Non-pigmented ciliary epithelial cell (primary cell): ENCODE measurements around the gene SNUPN.
A peak's percentile ranks its signal among the peaks of the same experiment; 100 is the strongest.

Experiments
- DNase-seq: peaks from one replicate; pipeline ENCODE4 v3.0.0-alpha.2; 2010; ENCODE audit warnings: low read depth

SNUPN gene

DNA sequence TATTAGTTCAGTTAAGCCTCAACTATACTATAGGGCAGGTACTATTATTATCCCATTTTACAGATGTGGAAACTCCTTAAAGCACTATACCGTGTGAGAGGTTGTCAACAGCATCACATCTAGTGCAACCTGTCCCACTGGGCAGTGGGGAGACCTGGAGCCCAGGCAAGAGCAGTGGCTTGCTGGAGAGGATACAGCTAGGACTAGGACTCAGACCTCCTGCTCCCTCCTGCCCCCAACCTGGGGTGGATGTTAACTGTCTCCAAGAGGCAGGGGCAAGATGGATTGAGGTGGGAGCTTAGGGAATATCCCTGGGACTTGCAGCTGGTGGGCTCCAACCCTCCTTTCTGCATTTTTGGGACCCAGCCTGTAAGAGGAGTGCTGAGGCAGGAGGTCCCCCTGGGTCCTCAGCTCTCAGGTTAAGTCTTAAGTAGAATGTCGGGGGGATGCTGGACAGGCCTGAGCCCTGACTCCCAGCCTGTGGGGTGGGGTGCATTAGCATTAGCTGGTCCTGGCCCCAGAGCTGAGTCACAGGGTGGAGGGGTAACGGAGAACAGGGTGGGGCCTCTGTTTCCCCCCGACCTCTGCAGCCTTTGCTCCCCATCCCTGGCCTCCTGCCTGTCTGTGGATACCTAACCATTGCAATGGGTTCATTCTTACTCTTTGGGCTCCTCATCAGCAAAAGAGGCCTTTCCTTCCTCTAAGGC is 28.8 kb upstream of the SNUPN start:
- DNase-seq: no peak

GRCh38 chr15:75653347-75653913 is 27.9 kb upstream of the SNUPN start:
- no peak for DNase-seq

- DNase-seq: no peak
These were observed 26.5 kb upstream of the SNUPN start for GRCh38 chr15:75651810-75652543.

DNA sequence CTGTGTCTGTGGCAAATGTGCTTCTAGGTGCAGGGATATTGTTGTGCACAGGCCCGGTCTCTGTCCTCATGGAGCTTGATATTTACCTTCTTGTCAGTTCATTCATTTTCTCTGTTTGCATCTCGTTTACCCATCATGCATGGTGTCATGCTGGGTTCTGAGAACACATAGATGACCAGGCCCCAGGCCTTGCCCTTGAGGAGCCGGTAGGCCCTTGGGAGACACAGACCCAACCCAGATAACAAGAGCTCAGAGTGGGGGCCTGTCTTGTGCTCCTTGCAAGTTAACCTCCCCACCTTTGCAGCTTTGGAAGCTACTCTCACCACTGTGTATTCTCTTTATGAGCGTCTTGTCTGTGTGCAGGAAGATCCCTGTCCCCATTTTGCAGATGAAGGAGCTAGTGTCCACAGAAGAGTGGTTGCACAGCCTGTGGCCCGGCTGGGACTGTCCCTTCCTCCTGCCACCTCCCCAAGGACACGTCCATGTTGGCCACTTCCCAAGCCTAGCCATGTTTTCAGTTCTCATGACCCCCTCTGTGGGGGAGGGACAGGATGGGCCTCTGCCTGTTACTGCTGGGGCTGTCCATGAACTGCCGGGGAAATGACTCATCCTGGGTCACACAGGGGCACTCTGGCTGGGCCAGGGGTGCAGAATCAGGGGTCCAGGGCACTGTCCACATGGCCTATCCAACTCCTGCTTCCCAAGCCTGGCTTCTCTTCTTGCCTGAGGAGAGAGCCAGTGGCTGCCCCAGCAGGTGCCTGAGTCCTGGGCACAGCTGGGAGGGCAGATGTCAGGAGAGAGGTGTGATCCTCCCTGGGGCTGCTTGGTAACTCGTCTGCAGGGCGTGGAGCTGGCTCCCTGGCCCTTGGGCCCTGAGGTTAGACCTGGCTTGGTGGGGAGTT is 25.6 kb upstream of the SNUPN start:
- DNase-seq: no peak

DNA sequence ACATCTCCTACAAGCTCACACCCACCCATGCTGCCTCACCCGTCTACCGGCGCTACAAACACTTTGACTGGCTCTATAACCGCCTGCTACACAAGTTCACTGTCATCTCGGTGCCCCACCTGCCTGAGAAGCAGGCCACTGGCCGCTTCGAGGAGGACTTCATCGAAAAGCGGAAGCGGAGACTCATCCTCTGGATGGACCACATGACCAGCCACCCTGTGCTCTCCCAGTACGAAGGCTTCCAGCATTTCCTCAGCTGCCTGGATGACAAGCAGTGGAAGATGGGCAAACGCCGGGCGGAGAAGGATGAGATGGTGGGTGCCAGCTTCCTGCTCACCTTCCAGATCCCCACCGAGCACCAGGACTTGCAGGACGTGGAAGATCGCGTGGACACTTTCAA is 24.3 kb upstream of the SNUPN start:
- no peak for DNase-seq

DNA sequence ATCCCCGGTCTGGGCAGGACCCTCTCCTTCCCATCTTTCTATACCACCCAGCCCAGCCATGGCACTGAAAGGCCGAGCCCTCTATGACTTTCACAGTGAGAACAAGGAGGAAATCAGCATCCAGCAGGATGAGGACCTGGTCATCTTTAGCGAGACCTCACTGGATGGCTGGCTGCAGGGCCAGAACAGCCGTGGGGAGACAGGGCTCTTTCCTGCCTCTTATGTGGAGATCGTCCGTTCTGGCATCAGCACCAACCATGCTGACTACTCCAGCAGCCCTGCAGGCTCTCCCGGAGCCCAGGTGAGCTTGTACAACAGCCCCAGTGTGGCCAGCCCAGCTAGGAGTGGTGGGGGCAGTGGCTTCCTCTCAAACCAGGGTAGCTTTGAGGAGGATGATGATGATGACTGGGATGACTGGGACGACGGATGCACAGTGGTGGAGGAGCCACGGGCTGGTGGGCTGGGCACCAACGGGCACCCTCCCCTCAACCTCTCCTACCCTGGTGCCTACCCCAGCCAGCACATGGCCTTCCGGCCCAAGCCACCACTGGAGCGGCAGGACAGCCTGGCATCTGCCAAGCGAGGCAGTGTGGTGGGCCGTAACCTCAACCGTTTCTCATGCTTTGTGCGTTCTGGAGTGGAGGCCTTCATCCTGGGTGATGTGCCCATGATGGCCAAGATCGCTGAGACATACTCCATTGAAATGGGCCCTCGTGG is 23.7 kb upstream of the SNUPN start:
- DNase-seq: no peak

GRCh38 chr15:75648156-75649000 is 22.9 kb upstream of the SNUPN start:
- DNase-seq: no peak

DNA sequence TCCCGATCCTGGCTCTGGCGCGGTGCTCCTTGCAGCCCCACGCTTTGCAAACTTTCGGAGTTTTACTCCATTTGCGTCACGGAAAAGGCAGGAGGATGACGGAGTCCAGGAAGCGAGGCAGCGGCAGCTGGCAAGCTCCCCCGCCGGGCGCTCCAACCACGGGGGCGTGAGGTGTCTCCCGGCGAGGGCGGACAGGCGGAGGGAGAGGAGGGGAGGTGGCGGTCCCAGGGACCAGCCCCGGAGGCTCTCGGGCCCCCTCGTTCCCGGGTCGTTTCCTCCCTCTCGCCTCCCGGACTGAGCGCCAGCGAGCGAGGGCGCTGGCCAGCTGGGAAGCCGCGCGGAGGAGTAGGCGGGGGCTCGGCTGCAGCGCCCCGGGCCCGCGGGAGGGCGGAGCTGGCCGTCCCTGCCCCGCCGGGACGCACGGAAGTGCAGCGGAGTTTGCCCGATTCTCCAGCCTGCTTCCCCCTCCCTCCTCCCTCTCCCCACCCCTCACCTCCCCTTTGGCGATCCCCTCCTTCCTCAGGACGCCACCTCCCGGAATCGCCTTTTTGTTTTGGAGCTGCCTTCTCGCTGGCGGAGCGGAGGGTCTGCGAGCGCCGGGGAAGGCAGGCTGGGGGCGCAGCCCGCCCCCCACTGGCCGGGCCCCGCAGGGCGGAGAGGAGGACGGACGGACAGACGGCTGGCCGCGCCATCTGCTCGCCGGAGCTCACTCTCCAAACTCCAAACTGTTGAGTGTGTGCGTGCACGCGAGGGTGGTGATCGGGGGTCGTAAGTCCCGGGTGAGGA is 22.0 kb upstream of the SNUPN start, which contains the start of gene SNX33:
Gene SNX33, plus strand, starts transcription at position 543 of the 786 bp plus-strand sequence. CDS start 1,191 bp downstream, outside the sequence.
- DNase-seq: no peak

- no peak for DNase-seq
These were observed 21.4 kb upstream of the SNUPN start for GRCh38 chr15:75646944-75647364.

DNA sequence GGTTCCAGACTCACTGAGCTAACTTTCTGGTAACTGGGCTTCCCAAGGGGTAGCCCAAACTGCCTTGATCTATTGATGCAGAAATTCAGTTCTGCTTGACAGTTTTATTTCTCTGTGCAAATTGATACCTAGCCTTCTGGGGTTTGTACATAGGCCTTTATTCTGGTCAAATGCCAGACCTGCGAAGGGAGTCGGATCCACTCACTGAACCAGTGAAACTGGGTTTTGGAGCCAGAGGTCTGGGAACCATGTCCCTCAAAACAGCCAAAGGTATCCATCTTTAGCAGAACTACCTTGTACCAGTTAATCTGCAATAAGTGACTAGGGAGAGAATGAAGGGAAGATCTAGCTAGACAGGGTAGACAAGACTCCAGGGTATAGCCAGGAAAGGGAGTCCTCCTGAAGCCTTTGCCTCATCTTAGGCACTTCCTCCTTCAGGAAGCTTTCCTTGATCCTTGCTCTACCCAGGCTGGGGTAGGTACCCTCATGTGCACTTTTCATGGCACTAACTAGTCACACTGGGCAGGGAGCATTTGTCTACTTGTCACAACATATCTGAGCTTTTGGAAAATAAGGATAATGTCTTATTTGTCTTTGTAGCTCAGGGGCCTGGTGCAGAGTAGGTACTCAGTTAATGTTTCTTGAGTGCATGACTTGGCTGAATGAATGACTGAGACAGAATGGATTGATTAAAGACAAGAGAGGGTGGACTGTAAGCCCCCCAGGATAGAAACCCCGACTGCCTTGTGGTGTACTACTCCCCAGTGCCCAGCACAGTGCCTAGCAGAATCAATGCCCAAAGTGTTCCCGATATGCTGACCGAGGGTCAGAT is 20.8 kb upstream of the SNUPN start:
- DNase-seq: no peak

DNA sequence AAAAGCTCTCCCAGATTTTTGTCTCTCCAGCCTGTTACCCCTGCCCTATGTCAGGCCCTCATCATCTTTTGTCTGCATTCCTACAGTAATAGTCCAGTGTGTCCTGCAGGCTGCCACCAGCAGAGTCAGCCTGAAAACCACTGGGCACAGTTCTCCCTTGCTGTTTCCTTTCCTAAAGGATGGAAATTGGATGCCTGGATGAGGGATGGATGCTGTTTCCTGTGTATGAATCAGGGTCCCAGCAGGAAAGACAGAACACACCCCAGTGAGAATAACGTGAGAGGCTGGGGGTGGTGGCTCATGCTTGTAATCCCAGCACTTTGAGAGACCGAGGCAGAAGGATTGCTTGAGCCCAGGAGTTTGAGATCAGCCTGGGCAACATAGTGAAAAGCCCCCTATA is 18.9 kb upstream of the SNUPN start:
- no peak for DNase-seq

DNA sequence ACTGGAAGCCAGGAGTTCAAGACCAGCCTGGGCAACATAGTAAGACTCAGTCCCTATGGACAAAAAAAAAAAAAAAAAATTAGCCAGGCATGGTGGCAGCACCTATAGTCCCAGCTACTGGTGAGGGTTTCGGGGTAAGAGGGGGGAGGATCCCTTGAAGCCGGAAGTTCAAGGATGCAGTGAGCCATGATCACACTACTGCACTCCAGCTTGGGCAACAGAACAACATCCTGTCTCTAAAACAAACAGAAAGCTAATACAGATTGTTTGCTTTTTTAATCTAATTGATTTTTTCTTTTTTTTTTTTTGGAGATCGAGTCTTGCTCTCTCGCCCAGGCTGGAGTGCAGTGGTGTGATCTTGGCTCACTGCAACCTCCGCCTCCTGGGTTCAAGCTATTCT is 16.1 kb upstream of the SNUPN start:
- DNase-seq: no peak

GRCh38 chr15:75641179-75641503 is 15.6 kb upstream of the SNUPN start:
- no peak for DNase-seq

GRCh38 chr15:75640483-75641178 is 15.1 kb upstream of the SNUPN start:
- DNase-seq: no peak

- peak; percentile 83 for DNase-seq
These were observed 14.4 kb upstream of the SNUPN start, which contains the start of gene IMP3 for GRCh38 chr15:75639709-75640482. TSS of gene IMP3 (minus strand) at chr15:75640224. CDS start at chr15:75640168, 56 bp downstream.

DNA sequence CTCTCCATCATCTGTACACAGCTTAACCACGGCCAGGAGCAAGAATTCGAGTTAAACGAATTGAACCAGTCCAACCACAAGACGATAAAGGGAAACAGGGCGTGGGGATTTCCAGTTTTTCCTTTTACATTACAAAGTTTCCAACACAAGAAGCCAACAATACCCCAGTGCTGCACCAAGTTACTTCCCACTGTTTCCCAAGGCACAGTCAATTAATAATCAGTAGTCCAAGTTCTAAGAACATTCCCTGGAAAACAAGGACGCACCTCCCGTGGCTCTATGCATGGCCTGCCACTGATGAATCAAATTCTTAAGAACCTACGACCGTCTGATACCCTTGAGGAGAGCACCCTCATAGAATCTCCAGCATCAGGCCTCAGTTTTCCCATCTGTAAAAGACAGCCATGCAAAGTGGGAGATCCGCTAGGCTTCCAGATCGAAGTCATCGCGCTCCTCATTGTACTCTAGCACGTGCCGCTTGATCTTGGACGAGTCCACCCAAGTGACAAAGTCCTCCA is 13.7 kb upstream of the SNUPN start:
- no peak for DNase-seq
